Tibial nerve (tissue), 4 donors: ENCODE data around the gene FGF6. TPM values are rescaled to one million over a fixed set of nuclear protein-coding genes. Genes with fewer than 3 reads are reported as not detected.

Experiments
- DNase-seq, 2 donors: peaks; one replicate each; pipeline ENCODE4 v3.0.0-alpha.2; 2019; ENCODE audit warnings: low spot score in 2 of 2
- H3K27ac ChIP-seq, 4 donors: fragments of 200-600 bp; sonication (generic) in 3 of 4; one replicate each; pipeline ENCODE4 v1.5.1; 2017 to 2019; ENCODE audit warnings: mild to moderate bottlenecking in 1 of 4
- H3K27me3 ChIP-seq, 2 donors: fragments of 200-600 bp; sonication (generic) in 1 of 2; one replicate each; pipeline versions ENCODE4 v1.5.1 to v1.6.0; 2017 to 2019
- H3K36me3 ChIP-seq, 3 donors: fragments of 200-600 bp; sonication (generic); one replicate each; pipeline ENCODE4 v1.5.1; 2018 to 2019
- H3K4me1 ChIP-seq, 4 donors: fragments of 200-600 bp; sonication (generic) in 3 of 4; one replicate each; pipeline ENCODE4 v1.5.1; 2017 to 2019
- H3K4me3 ChIP-seq, 4 donors: fragments of 200-600 bp; sonication (generic) in 3 of 4; one replicate each; pipeline ENCODE4 v1.5.1; 2017 to 2019; ENCODE audit warnings: mild to moderate bottlenecking in 1 of 4, moderate library complexity in 1 of 4
- H3K9me3 ChIP-seq, 4 donors: fragments of 200-600 bp; sonication (generic) in 3 of 4; one replicate each; pipeline ENCODE4 v1.5.1; 2017 to 2019
- EP300 ChIP-seq, 2 donors: sonication (generic); formaldehyde crosslinking; IDR thresholded peaks; one replicate each; pipeline ENCODE4 v1.6.1; 2017; ENCODE audit warnings: antibody characterized with exemption in 2 of 2, mild to moderate bottlenecking in 1 of 2
- POLR2A ChIP-seq, 2 donors: fragments of 450-650 bp; IDR thresholded peaks; one replicate each; pipeline ENCODE4 v1.6.1; 2017; ENCODE audit warnings: antibody characterized with exemption in 2 of 2, mild to moderate bottlenecking in 2 of 2, moderate library complexity in 2 of 2
- WGBS, 2 donors: methylation state at CpG; one replicate each; pipeline ENCODE4 v1.1.5; 2018; 5-methylcytosine and 5-hydroxymethylcytosine counted together
- total RNA-seq, 4 donors: library from RNA; depleted of rRNA; stranded (reverse); fragments of >200 nt; gene quantifications; one replicate each; pipeline ENCODE4 v1.1.0, GENCODE V29; 2016
- TF ChIP-seq, protein P1 (sequence below), 5 experiments: fragments of 200-600 bp in 3 of 5; fragments of 450-650 bp in 2 of 5; sonication (generic) in 3 of 5; IDR thresholded peaks; one replicate each; pipeline ENCODE4 v1.5.1; 2016 to 2019; ENCODE audit warnings: antibody characterized with exemption in 5 of 5, mild to moderate bottlenecking in 3 of 5, moderate library complexity in 2 of 5

The FGF6 gene
- total RNA-seq, 4 donors from 2014 or later = not detected

DNA sequence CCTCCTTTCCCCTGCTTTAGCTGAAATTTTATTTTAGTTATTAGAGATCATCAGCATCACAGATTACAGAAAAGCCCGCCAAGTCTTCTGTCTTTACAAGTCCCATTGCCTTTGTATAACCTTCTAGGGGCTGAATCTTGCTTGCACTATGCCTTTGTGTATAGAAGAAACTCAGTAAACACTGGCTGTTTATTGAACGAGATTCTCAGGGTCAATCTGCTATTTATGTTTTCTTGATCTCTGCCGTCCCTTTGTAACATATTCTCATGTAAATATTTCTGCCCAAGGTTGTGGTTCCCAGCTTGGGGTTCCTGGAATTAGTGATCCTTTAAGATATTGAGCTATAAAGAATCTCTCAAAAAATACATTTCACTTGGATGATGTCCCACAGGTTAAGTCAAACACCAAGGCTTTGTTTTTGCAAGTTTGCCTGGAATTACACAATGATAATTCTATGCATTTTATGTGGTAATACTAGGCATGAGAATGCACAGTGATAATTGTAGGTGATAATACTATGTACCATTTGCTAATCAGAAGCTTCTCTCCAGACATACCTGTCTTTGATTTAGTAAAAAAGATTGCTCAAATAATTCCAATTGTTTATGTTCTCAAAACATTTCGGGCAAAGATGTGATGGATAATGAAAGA is 40.6 kb upstream of the FGF6 start:
- Histone ChIP-seq H3K4me3 (no peak overlapping the region), H3K36me3 (peaks cover 0 to 43% (median 0%) of the 10 kb centered on the region in 3 donors), H3K4me1 (no peaks in the 10 kb centered on the region), H3K27ac (no peak overlapping the region), H3K9me3 (no peaks in the 10 kb centered on the region), H3K27me3 (no peaks in the 10 kb centered on the region)
- TF ChIP-seq POLR2A (IDR thresholded peaks at IDR 0.05) (no peak), EP300 (IDR thresholded peaks at IDR 0.05) (no peak)
- TF ChIP-seq, protein P1, sequence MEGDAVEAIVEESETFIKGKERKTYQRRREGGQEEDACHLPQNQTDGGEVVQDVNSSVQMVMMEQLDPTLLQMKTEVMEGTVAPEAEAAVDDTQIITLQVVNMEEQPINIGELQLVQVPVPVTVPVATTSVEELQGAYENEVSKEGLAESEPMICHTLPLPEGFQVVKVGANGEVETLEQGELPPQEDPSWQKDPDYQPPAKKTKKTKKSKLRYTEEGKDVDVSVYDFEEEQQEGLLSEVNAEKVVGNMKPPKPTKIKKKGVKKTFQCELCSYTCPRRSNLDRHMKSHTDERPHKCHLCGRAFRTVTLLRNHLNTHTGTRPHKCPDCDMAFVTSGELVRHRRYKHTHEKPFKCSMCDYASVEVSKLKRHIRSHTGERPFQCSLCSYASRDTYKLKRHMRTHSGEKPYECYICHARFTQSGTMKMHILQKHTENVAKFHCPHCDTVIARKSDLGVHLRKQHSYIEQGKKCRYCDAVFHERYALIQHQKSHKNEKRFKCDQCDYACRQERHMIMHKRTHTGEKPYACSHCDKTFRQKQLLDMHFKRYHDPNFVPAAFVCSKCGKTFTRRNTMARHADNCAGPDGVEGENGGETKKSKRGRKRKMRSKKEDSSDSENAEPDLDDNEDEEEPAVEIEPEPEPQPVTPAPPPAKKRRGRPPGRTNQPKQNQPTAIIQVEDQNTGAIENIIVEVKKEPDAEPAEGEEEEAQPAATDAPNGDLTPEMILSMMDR (IDR thresholded peaks at IDR 0.05) = no peak
- no peak for DNase-seq
- 69 to 73% methylated on average over 4 of the region's 4 CpGs for WGBS, 2 donors

DNA sequence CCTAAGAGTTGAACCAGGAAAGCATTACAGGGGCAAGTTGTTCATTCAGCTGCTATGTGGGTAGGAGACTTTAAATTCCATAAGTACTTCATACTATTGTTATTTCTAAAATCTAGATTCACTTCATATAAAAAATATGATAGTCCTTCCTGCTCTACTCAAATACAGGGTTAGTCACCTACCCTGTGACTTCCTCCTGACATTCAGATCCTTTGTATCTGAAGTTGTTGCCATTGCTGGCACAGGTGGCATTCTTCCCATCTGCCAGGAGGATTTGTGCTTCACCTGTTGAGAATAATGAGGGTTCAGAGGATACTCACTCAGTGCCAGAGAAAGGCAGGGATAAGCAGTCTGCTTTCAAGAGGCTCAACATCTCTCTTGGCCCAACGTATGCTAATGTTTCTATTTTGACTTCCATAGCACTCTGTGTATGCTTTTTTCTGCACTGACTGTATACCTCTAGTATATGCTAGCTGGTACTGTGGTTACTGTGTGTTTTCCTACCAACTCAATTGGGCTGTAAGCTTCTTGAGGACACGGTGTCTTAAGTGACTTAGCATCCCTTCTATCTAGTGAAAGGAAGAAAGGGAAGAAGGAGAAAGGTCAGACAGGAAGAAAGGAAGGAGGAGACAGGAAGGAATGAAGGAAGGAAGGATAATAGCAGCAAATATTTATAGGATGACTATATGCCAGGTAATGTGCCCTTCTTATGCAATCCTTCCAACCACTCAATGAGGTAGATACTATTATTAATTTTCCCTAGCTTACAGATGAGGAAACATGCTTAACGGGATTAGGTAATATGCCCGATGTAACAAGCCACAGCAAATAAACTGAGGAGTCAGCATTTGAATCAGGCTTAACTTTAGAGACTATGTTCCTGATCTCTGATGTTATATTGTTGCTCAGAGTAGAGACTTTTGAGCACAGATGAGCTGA is 38.5 kb upstream of the FGF6 start:
- no peak for DNase-seq
- WGBS, 2 donors = 73 to 81% methylated on average over 4 of the region's 4 CpGs
- TF ChIP-seq, protein P1 (IDR thresholded peaks at IDR 0.05) = no peak
- TF ChIP-seq EP300 (IDR thresholded peaks at IDR 0.05) (no peak), POLR2A (IDR thresholded peaks at IDR 0.05) (no peak)
- no peaks in the 10 kb centered on the region for H3K4me1 ChIP-seq
- H3K27ac ChIP-seq = no peak overlapping the region
- peaks cover 0 to 22% (median 0%) of the 10 kb centered on the region in 3 donors for H3K36me3 ChIP-seq
- no peaks in the 10 kb centered on the region for H3K27me3 ChIP-seq
- H3K9me3 ChIP-seq = peaks cover 0 to 4% (median 1%) of the 10 kb centered on the region in 4 donors
- H3K4me3 ChIP-seq = no peak overlapping the region

DNA sequence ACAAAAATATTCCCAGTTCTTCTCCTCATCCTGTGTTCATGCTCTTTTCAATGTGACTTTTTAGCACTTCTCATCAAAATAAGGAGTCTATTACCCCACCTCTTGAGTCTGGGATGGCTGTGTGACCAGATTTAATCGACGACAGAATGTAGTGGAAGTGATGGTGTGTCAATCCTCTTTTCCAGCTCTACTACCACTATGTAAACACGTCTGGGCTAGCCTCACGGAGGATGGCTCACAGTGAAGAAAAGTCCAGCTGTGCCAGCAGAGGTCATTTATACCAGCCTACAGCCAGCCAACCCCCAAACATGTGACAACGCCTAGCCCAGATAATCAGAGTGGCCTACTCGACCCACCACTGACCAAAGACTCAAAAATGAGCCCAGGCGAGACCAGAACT is 37.3 kb upstream of the FGF6 start:
- Histone ChIP-seq H3K4me1 (no peaks in the 10 kb centered on the region), H3K27ac (no peak overlapping the region), H3K36me3 (peaks cover 0 to 10% (median 0%) of the 10 kb centered on the region in 3 donors), H3K4me3 (no peak overlapping the region), H3K9me3 (peaks cover 0 to 10% (median 4%) of the 10 kb centered on the region in 4 donors), H3K27me3 (no peaks in the 10 kb centered on the region)
- WGBS, 2 donors = 78 to 79% methylated on average over 7 of the region's 7 CpGs
- TF ChIP-seq EP300 (IDR thresholded peaks at IDR 0.05) = no peak
- TF ChIP-seq POLR2A (IDR thresholded peaks at IDR 0.05) = no peak
- TF ChIP-seq, protein P1 (IDR thresholded peaks at IDR 0.05) = no peak
- no peak for DNase-seq

DNA sequence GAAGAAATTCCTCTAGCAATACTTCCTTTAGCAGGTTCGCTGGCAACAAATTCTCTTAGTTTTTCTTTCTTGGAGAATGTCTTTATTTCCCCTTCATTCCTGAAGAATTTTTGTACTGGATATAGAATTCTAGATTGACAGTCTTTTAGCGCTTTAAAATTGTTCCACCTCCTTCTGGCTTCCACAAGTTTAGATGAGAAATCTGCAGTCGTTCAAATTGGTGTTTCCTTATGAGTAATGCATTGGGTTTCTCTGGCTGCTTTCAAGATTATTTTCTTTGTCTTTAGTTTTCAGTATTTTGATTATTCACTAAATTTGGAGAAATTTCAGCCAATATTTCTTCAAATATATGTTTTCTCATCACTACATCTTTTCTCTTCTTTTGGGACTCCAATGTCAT is 33.3 kb upstream of the FGF6 start:
- WGBS, 2 donors = 93 to 95% methylated on average over 3 of the region's 3 CpGs
- TF ChIP-seq, protein P1 (IDR thresholded peaks at IDR 0.05) = no peak
- TF ChIP-seq POLR2A (IDR thresholded peaks at IDR 0.05) = no peak
- no peak for TF ChIP-seq EP300 (IDR thresholded peaks at IDR 0.05)
- Histone ChIP-seq H3K4me1 (no peaks in the 10 kb centered on the region), H3K27ac (no peak overlapping the region), H3K27me3 (no peaks in the 10 kb centered on the region), H3K4me3 (no peak overlapping the region), H3K36me3 (no peaks in the 10 kb centered on the region), H3K9me3 (peaks cover 0 to 10% (median 4%) of the 10 kb centered on the region in 4 donors)
- no peak for DNase-seq

DNA sequence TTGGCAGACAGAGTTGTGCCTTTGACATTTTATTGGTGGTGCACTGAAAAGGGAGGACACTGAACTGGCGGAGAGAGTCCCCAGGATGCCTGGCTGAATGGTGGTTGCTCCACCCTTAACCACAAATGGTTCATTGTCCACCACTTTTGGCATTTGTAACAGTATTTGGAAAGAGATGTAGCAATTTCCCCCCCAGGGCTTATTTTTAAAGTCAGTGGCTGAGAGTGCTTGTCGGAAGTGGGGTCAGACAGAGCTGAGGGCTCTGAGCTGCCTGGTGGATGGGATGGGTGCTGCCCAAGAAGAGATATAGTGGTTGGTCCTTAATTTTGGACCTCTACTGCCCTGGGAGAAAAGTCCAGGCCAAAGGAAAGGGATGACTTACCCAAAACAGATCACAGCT is 31.5 kb upstream of the FGF6 start:
- WGBS, 2 donors = 50 to 55% methylated on average over 2 of the region's 2 CpGs
- H3K9me3 ChIP-seq = peaks cover 0 to 10% (median 4%) of the 10 kb centered on the region in 4 donors
- no peaks in the 10 kb centered on the region for H3K4me1 ChIP-seq
- no peaks in the 10 kb centered on the region for H3K27me3 ChIP-seq
- no peak for TF ChIP-seq POLR2A (IDR thresholded peaks at IDR 0.05)
- no peak for TF ChIP-seq EP300 (IDR thresholded peaks at IDR 0.05)
- TF ChIP-seq, protein P1 (IDR thresholded peaks at IDR 0.05) = no peak
- H3K27ac ChIP-seq = no peak overlapping the region
- peak in 1 of 2 donors; percentile 5 for DNase-seq
- no peaks in the 10 kb centered on the region for H3K36me3 ChIP-seq
- no peak overlapping the region for H3K4me3 ChIP-seq
